ENCODE results near the gene AMIGO3.
A peak's percentile ranks its signal among the peaks of the same experiment; 100 is the strongest.

Gene AMIGO3

DNA sequence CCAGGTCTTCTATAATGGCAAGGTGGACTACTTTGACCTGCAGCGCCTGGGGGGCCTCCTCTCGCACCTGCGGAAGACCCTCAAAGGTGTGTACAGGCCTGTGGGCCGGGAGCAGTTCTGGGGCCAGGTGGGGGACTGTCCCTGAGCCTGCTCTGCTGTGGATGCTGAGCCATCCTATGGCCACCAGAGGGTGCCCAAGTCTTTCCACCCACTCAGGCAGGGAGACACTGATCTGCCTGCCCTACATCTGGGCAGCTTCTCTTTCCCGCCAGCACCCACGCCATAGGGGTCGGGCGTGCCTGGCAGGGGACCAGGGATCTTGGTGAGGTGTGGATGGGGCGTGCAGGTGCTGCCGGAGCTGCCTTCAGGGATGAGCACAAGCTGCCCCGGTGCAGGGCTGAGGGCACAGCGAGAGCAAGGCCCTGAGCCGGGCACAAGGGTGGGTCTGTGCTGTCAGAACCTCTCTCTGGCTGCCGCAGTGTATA, 16.0 kb downstream of the AMIGO3 start:
- H3K4me1 ChIP-seq (ENCODE audit: control insufficient read depth, insufficient read depth, low read length): no peaks in the 10 kb centered on the region
- ChIA-PET POLR2A (no interaction called here), CTCF (interaction anchor here (0.7 to 4.7 kb wide), 4 partner anchors 16 to 136 kb away, joined by 4 to 36 read pairs (median 4); no protein-coding TSS in a partner anchor)
- peaks cover 0 to 91% of the 10 kb centered on the region in 2 experiments; a peak in 2 of 3 replicates for H3K36me3 ChIP-seq (ENCODE audit: control insufficient read depth in 2 of 2, insufficient read depth in 1 of 2, low read length in 2 of 2)
- no peak overlapping the region for H3K4me3 ChIP-seq (ENCODE audit: low read depth, low read length)
- H3K9me3 ChIP-seq (ENCODE audit: control insufficient read depth, insufficient read depth, low read depth, low read length): no peaks in the 10 kb centered on the region
- no peak overlapping the region for H3K27ac ChIP-seq (ENCODE audit: extremely low read depth, low read depth, low read length)
- TF ChIP-seq, protein P1, sequence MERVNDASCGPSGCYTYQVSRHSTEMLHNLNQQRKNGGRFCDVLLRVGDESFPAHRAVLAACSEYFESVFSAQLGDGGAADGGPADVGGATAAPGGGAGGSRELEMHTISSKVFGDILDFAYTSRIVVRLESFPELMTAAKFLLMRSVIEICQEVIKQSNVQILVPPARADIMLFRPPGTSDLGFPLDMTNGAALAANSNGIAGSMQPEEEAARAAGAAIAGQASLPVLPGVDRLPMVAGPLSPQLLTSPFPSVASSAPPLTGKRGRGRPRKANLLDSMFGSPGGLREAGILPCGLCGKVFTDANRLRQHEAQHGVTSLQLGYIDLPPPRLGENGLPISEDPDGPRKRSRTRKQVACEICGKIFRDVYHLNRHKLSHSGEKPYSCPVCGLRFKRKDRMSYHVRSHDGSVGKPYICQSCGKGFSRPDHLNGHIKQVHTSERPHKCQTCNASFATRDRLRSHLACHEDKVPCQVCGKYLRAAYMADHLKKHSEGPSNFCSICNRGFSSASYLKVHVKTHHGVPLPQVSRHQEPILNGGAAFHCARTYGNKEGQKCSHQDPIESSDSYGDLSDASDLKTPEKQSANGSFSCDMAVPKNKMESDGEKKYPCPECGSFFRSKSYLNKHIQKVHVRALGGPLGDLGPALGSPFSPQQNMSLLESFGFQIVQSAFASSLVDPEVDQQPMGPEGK (tag by site-specific recombination; IDR thresholded peaks at IDR 0.05): peak; percentile 21; the same call in 1 of the 2 replicates
- TF ChIP-seq, protein P2, sequence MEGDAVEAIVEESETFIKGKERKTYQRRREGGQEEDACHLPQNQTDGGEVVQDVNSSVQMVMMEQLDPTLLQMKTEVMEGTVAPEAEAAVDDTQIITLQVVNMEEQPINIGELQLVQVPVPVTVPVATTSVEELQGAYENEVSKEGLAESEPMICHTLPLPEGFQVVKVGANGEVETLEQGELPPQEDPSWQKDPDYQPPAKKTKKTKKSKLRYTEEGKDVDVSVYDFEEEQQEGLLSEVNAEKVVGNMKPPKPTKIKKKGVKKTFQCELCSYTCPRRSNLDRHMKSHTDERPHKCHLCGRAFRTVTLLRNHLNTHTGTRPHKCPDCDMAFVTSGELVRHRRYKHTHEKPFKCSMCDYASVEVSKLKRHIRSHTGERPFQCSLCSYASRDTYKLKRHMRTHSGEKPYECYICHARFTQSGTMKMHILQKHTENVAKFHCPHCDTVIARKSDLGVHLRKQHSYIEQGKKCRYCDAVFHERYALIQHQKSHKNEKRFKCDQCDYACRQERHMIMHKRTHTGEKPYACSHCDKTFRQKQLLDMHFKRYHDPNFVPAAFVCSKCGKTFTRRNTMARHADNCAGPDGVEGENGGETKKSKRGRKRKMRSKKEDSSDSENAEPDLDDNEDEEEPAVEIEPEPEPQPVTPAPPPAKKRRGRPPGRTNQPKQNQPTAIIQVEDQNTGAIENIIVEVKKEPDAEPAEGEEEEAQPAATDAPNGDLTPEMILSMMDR (tag by site-specific recombination; IDR thresholded peaks at IDR 0.05): peak; percentile 84
- TF ChIP-seq ZNF654 (tag by site-specific recombination; IDR thresholded peaks at IDR 0.05; ENCODE audit: low read depth) (peak; percentile 70), KLF1 (tag by site-specific recombination; IDR thresholded peaks at IDR 0.05) (peak; percentile 25; the same call in 1 of the 2 replicates), EGR2 (tag by site-specific recombination; IDR thresholded peaks at IDR 0.05; ENCODE audit: low read depth) (peak; percentile 81), MYNN (tag by site-specific recombination; IDR thresholded peaks at IDR 0.05; ENCODE audit: borderline replicate concordance) (no peak), ZNF324 (tag by site-specific recombination; IDR thresholded peaks at IDR 0.05) (no peak), ZFHX2 (tag by site-specific recombination; conservative IDR thresholded peaks at IDR 0.05) (peak; percentile 82), ZEB2 (tag by site-specific recombination; IDR thresholded peaks at IDR 0.05) (peak; percentile 17; the same call in 1 of the 2 replicates), ZFP41 (tag by site-specific recombination; IDR thresholded peaks at IDR 0.05; ENCODE audit: borderline replicate concordance) (no peak), ZNF274 (IDR thresholded peaks at IDR 0.05; ENCODE audit: low read length) (no peak), ZNF274 (tag by site-specific recombination; IDR thresholded peaks at IDR 0.05; ENCODE audit: borderline replicate concordance) (no peak), ZNF416 (tag by site-specific recombination; IDR thresholded peaks at IDR 0.05) (no peak), ZBTB48 (tag by site-specific recombination; IDR thresholded peaks at IDR 0.05) (0 out of 2 replicates have a peak, but pooled peaks have one; percentile 40)
- TF ChIP-seq, protein P3, sequence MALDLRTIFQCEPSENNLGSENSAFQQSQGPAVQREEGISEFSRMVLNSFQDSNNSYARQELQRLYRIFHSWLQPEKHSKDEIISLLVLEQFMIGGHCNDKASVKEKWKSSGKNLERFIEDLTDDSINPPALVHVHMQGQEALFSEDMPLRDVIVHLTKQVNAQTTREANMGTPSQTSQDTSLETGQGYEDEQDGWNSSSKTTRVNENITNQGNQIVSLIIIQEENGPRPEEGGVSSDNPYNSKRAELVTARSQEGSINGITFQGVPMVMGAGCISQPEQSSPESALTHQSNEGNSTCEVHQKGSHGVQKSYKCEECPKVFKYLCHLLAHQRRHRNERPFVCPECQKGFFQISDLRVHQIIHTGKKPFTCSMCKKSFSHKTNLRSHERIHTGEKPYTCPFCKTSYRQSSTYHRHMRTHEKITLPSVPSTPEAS (tag by site-specific recombination; IDR thresholded peaks at IDR 0.05): no peak

DNA sequence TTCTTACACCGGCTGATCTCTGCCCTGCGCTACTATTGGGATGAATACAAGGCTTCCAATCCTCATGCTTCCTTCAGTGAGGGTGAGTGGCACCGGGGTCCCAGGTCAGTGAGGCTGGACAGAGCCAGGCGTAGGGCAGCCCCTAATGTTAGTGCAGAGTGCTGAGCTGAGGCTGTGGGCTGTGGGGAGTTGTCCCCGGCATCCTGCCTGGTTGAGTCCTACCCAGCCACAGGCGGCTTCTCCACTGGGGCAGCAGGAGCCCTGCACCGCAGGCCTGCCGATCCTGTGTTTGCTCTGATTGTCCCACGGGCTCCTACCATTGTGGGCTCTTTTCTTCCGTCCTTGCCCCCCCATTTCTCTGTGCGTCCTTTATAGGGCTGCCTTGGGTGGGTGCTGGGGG, 16.8 kb downstream of the AMIGO3 start:
- Histone ChIP-seq H3K36me3 (ENCODE audit: control insufficient read depth in 2 of 2, insufficient read depth in 1 of 2, low read length in 2 of 2) (peaks cover 0 to 94% of the 10 kb centered on the region in 2 experiments; a peak in 2 of 3 replicates), H3K27ac (ENCODE audit: extremely low read depth, low read depth, low read length) (no peak overlapping the region), H3K4me1 (ENCODE audit: control insufficient read depth, insufficient read depth, low read length) (no peaks in the 10 kb centered on the region), H3K4me3 (ENCODE audit: low read depth, low read length) (no peak overlapping the region), H3K9me3 (ENCODE audit: control insufficient read depth, insufficient read depth, low read depth, low read length) (no peaks in the 10 kb centered on the region)
- ChIA-PET POLR2A (no interaction called here), CTCF (interaction anchor here (0.7 to 4.7 kb wide), 5 partner anchors 9 to 491 kb away, joined by 3 to 36 read pairs (median 5); no protein-coding TSS in a partner anchor)
- TF ChIP-seq ZNF16 (tag by site-specific recombination; IDR thresholded peaks at IDR 0.05; ENCODE audit: low read depth) (no peak), ZNF76 (tag by site-specific recombination; IDR thresholded peaks at IDR 0.05; ENCODE audit: borderline replicate concordance, low read depth) (no peak), ZNF169 (tag by site-specific recombination; IDR thresholded peaks at IDR 0.05) (no peak)
- TF ChIP-seq, protein P4, sequence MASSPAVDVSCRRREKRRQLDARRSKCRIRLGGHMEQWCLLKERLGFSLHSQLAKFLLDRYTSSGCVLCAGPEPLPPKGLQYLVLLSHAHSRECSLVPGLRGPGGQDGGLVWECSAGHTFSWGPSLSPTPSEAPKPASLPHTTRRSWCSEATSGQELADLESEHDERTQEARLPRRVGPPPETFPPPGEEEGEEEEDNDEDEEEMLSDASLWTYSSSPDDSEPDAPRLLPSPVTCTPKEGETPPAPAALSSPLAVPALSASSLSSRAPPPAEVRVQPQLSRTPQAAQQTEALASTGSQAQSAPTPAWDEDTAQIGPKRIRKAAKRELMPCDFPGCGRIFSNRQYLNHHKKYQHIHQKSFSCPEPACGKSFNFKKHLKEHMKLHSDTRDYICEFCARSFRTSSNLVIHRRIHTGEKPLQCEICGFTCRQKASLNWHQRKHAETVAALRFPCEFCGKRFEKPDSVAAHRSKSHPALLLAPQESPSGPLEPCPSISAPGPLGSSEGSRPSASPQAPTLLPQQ (tag by site-specific recombination; IDR thresholded peaks at IDR 0.05): no peak
- TF ChIP-seq, protein P5, sequence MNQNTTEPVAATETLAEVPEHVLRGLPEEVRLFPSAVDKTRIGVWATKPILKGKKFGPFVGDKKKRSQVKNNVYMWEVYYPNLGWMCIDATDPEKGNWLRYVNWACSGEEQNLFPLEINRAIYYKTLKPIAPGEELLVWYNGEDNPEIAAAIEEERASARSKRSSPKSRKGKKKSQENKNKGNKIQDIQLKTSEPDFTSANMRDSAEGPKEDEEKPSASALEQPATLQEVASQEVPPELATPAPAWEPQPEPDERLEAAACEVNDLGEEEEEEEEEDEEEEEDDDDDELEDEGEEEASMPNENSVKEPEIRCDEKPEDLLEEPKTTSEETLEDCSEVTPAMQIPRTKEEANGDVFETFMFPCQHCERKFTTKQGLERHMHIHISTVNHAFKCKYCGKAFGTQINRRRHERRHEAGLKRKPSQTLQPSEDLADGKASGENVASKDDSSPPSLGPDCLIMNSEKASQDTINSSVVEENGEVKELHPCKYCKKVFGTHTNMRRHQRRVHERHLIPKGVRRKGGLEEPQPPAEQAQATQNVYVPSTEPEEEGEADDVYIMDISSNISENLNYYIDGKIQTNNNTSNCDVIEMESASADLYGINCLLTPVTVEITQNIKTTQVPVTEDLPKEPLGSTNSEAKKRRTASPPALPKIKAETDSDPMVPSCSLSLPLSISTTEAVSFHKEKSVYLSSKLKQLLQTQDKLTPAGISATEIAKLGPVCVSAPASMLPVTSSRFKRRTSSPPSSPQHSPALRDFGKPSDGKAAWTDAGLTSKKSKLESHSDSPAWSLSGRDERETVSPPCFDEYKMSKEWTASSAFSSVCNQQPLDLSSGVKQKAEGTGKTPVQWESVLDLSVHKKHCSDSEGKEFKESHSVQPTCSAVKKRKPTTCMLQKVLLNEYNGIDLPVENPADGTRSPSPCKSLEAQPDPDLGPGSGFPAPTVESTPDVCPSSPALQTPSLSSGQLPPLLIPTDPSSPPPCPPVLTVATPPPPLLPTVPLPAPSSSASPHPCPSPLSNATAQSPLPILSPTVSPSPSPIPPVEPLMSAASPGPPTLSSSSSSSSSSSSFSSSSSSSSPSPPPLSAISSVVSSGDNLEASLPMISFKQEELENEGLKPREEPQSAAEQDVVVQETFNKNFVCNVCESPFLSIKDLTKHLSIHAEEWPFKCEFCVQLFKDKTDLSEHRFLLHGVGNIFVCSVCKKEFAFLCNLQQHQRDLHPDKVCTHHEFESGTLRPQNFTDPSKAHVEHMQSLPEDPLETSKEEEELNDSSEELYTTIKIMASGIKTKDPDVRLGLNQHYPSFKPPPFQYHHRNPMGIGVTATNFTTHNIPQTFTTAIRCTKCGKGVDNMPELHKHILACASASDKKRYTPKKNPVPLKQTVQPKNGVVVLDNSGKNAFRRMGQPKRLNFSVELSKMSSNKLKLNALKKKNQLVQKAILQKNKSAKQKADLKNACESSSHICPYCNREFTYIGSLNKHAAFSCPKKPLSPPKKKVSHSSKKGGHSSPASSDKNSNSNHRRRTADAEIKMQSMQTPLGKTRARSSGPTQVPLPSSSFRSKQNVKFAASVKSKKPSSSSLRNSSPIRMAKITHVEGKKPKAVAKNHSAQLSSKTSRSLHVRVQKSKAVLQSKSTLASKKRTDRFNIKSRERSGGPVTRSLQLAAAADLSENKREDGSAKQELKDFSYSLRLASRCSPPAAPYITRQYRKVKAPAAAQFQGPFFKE (tag by site-specific recombination; IDR thresholded peaks at IDR 0.05; ENCODE audit: borderline replicate concordance): no peak

Data from HEK293 (cell line).